ENCODE results near the gene IL17D.

IL17D gene

GRCh38 chr13:20721454-20722357 is 18.2 kb downstream of the IL17D start:
- no peak for DNase-seq
- Histone ChIP-seq H3K36me3 (no peaks in the 10 kb centered on the region), H3K4me1 (no peaks in the 10 kb centered on the region), H3K4me3 (ENCODE audit: low read depth, low read length) (no peak overlapping the region), H3K27me3 (no peaks in the 10 kb centered on the region), H3K9me3 (no peaks in the 10 kb centered on the region)
- no peak for TF ChIP-seq CTCF (IDR thresholded peaks at IDR 0.05; ENCODE audit: low read depth, low read length)

- no peak for DNase-seq
- Histone ChIP-seq H3K4me3 (ENCODE audit: low read depth, low read length) (no peak overlapping the region), H3K27me3 (no peaks in the 10 kb centered on the region), H3K36me3 (no peaks in the 10 kb centered on the region; the same call in 1 of the 2 replicates), H3K4me1 (no peaks in the 10 kb centered on the region), H3K9me3 (no peaks in the 10 kb centered on the region)
- TF ChIP-seq CTCF (IDR thresholded peaks at IDR 0.05; ENCODE audit: low read depth, low read length), result no peak
These were observed 24.4 kb downstream of the IL17D start for GRCh38 chr13:20727856-20728255.

GRCh38 chr13:20728579-20729311 is 25.2 kb downstream of the IL17D start:
- H3K36me3 ChIP-seq, result no peaks in the 10 kb centered on the region; the same call in 1 of the 2 replicates
- no peaks in the 10 kb centered on the region for H3K9me3 ChIP-seq
- no peaks in the 10 kb centered on the region for H3K27me3 ChIP-seq
- DNase-seq, result no peak
- H3K4me1 ChIP-seq, result no peaks in the 10 kb centered on the region
- TF ChIP-seq CTCF (IDR thresholded peaks at IDR 0.05; ENCODE audit: low read depth, low read length), result no peak
- H3K4me3 ChIP-seq (ENCODE audit: low read depth, low read length), result no peak overlapping the region

- Histone ChIP-seq H3K4me1 (no peaks in the 10 kb centered on the region), H3K4me3 (ENCODE audit: low read depth, low read length) (no peak overlapping the region), H3K36me3 (no peaks in the 10 kb centered on the region; the same call in 1 of the 2 replicates), H3K27me3 (no peaks in the 10 kb centered on the region), H3K9me3 (no peaks in the 10 kb centered on the region)
- no peak for TF ChIP-seq CTCF (IDR thresholded peaks at IDR 0.05; ENCODE audit: low read depth, low read length)
- no peak for DNase-seq
These were observed 26.4 kb downstream of the IL17D start for GRCh38 chr13:20729633-20730585.

GRCh38 chr13:20738616-20739015 is 35.1 kb downstream of the IL17D start:
- no peaks in the 10 kb centered on the region for H3K27me3 ChIP-seq
- DNase-seq, result no peak
- no peaks in the 10 kb centered on the region for H3K4me1 ChIP-seq
- H3K36me3 ChIP-seq, result no peaks in the 10 kb centered on the region
- no peak overlapping the region for H3K4me3 ChIP-seq (ENCODE audit: low read depth, low read length)
- TF ChIP-seq CTCF (IDR thresholded peaks at IDR 0.05; ENCODE audit: low read depth, low read length), result no peak
- H3K9me3 ChIP-seq, result no peaks in the 10 kb centered on the region
